HG03457 (cell line): ENCODE data around the gene CA5A.
"Not testable (repeated sequence)": the region's sequence is repeated elsewhere in the genome, so short reads cannot be mapped to it uniquely, and the experiment has no call there.

ENCODE experiments used
- ATAC-seq: cut with Tn5 transposase; IDR thresholded peaks from one replicate; pipeline ENCODE4 v1.9.1; 2021; ENCODE audit warnings: moderate number of reproducible peaks; ENCODE audit not compliant: unreplicated experiment

Gene CA5A

DNA sequence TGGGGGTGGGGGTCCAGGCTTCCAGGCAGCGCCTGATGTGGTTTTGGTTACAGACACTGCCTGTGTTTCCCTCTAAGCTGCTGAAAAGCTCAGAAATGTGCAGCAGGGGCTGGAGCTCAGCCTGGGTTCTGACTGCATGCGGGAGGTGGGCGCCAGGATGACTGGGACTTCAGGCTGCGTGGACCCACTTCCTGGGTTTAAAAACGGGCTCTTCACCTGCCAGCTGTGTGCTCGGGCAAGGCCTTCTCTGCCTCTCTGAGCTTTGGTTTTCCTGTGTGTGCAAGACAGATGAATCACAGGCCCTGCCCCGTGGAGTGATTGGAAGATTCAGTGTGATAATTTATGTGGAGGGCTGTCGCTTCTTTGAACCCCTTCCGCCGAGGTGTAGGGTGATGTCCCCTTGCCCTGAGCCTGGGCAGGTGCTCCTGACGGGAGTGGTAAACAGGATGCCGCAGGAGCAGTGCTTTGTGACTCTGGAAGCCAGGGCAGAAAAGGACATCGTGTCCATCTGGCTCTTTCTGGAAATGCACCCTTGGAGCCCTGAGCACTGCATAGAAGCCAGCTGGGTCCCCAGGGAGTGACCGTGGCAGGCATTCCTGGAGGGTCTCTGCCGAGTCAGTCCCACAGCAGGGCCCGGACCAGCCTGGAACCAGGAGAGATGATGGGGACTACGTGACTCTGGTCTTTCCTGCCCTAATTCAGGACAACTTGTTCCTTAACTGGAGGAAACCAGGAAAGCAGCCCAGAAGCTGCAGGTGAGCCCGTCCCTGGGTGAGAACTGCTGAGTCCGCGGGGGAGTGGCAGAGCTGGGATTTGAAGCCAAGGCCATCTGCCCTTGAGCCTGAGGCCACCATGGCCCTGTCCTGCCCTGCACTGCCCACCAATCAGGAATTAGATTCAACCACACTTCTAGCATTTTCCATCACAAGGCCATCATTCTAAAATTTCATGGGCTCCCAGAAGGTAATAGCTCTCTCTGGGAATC, 38.5 kb downstream of the CA5A start:
- no peak for ATAC-seq

DNA sequence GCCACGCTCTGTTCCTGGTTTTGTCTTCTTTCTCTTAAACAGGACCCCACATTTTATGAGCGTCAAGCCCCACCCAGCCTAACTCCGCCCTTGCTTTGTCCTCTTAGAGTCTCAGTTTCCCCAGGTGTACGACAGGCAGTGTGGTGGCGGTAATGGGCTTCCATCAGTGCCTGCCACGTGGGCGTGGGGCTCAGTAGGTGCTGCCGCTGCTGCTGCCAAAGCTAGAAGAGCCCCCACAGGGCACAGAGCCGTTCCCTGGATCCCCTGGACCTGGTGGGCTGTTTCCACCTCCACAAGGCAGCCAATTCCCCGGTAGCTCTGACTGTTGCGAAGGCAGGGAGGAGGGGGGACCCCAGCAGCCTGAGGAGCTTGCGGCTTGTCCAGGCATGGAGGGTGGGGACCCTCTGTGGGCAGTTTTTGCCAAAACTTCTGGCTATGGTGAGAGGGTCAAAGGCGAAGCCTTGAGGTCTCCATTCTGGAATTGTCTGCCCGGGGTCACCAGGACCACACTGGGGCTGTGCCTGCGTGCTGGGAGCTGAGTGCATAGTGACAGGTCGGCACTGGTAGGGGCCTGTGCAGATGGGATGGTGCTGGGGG, 39.3 kb downstream of the CA5A start:
- not testable (repeated sequence) for ATAC-seq

DNA sequence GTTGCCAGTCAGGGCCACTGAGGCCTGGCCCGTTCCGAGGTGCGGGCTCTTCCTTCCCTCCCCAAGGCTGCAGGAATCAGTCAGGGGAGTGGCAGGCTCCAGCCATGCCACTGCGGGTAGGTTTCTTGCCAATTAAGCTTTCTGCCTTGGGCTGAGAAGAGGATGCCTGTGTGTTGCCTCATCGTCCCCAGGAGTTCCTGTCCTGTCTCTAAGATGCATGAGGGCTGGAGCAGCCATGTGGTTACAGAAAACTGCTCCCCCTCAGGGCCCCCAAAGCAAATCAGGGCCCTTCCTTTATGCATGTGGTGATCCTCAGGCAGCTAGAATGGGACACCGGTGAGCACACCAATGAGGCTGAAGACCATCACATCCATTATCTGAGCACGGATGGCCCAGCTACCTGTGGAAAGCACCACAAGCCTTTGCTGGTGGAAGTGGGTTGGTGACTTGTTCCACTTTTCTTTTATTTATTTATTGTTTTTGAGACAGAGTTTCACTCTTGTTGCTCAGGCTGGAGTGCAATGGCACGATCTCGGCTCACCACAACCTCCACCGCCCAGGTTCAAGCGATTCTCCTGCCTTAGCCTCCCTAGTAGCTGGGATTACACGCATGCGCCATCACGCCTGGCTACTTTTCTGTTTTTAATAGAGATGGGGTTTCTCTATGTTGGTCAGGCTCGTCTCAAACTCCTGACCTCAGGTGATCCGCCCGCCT, 40.0 kb downstream of the CA5A start:
- not testable (repeated sequence) for ATAC-seq

DNA sequence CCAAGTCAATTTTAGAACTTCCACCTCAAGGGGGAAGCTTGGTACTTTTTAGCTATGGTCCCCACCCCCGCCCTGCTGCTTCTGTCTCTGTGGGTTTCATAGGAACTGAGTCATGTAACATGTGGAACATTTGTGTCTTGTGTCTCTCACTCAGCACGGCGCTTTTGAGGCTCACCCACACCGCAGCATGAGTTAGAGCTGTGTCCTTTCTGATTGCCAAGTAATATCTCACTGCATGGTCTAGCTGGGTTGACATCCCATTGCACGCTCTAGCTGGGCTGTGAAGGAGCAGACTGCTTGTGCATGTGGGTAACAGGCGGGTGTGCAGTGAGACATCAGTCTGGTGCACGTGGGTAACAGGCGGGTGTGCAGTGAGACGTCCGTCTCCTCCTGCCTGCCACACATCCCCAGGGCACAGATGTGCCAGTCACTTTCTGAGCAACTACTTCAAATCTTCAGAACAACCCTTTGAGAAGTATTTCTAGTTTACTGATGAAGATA, 40.6 kb downstream of the CA5A start:
- ATAC-seq: peak; percentile 76

DNA sequence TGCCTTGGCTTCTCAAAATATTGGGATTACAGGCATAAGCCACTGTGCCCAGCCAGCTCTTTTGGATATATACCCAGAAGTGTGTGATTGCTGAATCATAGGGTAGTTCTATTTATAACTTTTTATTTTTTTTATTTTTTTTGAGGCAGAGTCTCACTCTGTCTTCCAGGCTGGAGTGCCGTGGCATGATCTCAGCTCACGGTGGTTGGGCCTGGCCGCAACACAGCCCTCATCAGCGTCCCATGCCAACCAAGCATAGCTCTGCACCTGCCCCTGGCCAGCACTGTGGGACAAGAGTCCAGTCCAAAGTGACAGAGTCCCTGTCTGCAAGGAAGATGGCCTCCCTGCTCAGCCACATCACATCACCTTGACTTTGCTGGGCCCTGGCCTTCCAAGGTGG, 42.3 kb downstream of the CA5A start:
- ATAC-seq: not testable (repeated sequence)

DNA sequence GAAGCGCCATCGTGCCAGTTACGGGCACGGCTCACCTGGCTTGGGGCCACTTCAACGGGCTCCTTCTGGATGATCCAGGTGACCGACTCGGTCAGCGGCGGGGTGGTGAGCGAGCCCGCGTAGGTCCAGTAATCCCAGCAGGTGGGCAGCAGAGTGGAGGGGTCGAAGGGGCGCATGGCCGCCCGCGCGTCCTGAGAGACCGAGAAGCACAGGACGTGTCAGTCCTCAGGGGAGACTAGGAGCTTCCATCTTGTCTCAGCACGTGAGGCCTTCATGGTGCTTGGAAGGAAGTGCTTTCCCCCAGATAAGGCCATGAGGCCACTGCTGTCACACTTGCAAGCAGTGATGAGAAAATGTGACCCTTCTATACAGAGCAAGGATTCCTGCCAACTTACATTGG, 44.6 kb downstream of the CA5A start:
- ATAC-seq: no peak

DNA sequence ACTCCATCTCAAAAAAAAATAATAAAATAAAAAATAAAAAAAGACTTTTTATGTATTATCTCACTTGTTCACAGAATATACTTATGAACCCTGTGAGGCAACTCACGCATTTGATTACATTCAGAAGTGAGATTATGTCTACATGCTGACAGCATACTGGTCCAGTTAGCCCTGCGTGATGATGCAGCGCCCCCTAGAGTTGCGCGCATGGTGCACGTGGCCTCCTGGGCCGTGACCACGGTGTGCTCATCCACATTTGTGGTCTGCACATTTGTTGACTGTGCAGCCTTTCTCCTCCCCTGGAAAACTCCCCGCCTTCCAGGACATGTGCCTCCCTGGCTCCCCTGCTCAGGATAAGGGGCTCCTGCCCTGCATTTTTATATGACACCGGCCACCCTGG, 46.6 kb downstream of the CA5A start:
- ATAC-seq: not testable (repeated sequence)

DNA sequence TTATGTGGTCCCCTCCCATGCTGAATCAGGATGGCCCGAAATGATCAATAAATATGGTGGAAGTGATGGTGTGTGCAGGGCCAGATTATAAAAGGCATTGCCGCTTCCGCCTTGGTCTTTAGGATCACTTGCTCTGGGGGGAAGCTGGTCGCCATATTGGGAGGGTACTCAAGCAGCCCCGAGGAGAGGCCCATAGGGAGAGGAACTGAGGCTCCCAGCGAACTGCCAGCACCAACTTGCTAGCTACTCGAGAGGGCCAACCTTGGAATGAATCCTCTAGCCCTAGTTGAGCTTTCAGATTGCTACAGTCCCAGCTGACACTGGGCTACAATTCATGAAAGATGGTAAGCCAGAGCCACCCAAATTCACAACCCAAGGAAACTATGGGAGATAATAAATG, 48.0 kb downstream of the CA5A start:
- ATAC-seq: not testable (repeated sequence)

DNA sequence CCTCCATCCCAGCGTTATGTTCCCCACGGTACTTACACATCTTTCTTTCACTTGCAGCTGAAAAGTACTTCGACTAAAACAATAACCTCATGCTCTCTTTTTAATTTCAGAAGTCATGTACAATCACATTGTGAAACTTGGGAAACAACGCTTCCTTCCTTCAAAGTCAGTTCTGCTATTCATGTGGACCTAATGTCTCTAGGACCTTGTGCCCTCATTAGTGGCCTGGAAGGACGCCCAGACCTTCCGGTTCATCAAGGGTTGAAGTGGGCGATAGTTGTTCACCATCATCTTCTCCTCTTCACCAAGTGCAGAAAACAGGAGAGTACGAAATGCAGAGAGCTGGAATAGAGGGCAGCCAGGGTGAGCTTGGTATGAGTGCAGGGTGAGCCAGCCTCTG, 48.4 kb downstream of the CA5A start:
- not testable (repeated sequence) for ATAC-seq

DNA sequence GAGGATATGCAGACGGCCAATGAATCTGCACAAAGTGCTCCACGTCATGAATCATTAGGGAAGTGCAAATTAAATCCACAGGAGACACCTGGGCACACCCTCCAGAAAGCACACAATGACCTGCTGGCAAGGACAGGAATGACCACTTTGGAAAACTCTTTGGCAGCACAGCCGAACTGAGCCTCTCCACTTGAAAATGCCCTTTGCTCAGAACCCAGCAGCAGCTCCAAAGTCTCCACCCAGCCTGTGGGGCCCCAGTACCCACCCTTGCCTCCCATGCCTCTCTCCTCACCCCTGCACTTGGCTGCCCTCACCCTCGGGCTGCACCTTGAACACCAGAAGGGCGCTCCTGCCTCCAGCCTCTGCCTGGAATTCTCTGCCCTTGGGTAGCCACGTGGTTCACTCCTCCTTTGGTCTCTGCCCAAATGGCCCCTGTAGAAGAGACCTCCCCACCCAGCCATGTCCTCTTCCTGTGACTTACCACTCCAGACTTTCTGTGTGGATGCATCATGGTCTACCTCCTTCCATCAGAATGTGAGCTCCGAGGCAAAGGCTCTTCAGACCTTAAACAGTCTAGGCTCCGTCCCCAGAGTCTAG, 50.9 kb downstream of the CA5A start:
- not testable (repeated sequence) for ATAC-seq

DNA sequence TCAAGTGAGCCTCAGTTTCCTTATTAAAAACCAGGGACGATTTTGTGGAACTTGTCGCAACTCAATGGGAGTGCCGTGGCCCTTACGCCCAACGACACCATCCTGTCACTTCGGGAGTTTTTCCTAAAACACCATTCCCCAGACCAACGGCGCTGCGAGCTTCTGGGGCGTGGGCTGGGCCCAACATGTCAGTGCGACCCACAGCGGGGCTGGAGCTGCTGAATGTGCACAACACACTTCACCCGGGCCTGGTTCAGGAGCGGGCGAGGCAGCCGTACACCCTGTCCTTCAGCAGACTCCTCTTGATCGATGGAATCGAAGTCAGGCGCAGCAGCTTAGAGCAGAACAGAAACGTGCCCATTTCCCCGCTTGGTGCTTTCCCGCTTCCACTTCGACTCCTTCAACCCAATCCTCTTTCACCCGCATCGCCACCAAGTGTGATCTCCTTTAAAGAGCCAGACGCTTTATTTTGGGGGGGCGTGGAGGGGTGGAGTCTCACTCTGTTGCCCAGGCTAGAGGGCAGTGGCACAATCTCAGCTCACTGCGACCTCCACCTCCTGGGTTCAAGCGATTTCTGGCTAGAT, 53.8 kb downstream of the CA5A start:
- no peak for ATAC-seq

DNA sequence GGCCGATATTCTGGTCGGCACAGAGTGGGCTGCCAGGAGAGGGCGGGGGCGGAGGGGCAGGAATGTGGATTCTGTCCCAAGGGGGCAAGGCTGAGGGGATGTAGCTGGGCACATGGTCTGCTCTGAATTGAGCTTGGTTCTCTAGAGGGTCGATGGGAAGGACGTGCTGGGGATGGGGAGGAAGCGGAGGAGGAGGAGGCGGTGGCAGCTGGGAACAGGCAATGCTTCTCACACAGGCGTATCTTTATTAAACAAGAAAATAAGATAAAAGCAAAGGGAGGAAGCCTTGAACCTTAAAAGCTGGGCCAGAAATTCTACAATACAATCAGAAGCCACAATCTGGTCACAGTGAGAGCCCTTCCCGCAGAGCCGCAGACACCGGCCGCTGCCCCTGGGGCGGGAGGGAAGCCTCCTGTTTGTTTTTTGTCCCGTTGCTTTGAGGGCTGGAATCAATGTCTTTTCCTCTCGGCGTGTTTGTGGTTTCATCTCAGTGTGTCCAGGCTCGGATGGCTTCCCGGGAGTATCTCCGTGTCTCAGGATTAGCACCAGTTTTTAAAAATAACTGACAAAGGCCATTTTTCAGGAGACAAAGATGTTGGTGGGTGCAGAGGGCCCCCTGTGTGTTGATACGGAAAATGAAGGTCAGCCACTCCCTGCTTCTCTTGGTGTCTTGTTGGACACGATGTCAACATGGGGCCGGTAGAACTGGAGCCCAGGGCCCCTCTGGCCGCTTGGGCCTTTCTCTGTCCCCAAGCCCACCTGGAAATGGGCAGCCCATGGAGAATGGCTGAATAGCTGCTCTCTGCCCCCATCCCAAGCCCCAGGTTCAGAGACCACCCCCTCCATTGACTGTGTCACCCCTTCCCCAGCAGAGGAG, 54.8 kb downstream of the CA5A start:
- ATAC-seq: no peak

DNA sequence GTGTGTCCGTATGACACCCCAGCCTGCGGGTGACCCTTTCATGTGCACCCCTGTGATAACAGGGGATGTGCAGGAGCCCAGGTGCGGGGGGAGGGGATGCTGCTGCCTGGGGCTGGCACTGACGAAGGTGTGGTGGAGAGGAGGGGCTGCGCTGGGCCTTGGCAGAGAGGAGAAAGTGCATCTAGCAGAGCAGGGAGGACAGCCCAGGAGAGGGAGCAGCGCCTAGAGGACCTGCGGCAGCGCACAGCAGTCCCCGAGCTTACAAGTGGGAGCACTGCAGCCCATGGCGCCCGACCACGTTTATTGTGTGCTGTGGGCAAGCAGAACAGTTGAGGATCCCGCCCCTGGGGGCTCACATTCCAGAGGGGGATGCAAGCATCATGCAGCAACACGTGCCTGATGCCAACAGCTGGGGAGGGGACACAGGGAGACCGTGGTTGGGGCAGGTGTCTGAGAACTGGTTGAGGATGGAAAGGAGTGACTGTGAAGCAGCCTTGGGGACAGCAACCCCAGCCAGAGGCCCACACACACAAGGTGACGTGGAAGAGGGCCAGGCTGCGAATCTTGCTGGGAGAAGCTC, 56.1 kb downstream of the CA5A start:
- no peak for ATAC-seq

DNA sequence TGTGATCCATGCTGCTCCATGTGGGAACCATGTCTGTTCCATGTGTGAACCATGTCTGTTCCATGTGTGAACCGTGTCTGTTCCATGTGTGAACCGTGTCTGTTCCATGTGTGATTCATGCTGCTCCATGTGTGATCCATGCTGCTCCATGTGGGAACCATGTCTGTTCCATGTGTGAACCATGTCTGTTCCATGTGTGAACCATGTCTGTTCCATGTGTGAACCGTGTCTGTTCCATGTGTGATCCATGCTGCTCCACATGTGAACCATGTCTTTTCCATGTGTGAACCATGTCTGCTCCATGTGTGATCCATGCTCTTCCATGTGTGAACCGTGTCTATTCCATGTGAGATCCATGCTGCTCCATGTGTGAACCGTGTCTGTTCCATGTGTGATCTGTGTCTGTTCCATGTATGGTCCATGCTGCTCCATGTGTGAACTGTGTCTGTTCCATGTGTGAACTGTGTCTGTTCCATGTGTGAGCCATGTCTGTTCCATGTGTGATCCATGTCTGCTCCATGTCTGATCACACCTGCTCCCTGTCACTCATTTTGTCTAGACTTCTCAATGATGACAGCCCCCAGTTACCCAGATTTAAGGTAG, 56.8 kb downstream of the CA5A start:
- ATAC-seq: not testable (repeated sequence)

DNA sequence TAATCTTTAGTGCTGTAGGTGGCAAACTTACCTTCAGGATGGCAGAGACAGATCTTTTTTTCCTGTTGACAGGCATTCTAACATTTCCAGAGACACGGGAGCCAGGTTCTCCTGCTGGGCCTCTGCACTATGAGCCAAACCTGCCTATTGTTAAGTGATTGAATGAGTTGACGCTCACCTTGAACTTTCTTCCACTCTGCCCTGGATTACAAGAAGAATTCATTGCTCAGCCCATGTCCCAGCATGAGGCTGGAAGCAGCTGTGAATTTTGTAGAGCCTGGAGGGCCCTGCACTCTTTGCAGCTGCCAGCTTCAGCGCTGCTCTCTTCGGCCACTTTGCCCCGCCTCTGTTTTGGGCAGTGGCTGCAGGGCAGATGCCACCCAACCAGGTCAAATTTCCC, 57.6 kb downstream of the CA5A start:
- ATAC-seq: no peak

DNA sequence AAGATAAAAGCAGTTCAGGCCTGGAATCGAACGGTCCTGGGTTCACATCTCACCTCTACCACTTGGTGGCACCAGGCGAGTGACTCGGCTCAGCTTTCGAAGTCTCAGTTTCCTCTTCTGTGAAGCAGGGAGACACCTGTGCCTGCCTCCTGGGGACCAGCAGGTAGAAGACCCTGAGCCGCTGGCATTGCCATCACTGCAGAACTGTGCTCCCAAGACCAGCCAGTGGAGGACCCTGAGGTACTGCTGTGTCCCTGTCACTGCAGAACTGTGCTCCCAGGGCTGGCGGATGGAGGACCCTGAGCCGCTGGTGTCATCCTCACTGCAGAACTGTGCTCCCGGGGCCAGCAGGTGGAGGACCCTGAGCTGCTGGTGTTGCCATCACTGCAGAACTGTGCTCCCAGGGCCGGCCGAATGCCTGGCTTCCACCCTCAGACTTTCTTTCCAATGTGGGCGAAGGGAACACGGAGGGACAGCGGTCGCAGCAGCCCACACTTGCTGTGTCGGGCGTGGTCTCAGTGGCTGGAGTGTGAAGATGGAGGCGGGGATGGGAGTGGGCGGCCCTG, 58.3 kb downstream of the CA5A start:
- no peak for ATAC-seq

DNA sequence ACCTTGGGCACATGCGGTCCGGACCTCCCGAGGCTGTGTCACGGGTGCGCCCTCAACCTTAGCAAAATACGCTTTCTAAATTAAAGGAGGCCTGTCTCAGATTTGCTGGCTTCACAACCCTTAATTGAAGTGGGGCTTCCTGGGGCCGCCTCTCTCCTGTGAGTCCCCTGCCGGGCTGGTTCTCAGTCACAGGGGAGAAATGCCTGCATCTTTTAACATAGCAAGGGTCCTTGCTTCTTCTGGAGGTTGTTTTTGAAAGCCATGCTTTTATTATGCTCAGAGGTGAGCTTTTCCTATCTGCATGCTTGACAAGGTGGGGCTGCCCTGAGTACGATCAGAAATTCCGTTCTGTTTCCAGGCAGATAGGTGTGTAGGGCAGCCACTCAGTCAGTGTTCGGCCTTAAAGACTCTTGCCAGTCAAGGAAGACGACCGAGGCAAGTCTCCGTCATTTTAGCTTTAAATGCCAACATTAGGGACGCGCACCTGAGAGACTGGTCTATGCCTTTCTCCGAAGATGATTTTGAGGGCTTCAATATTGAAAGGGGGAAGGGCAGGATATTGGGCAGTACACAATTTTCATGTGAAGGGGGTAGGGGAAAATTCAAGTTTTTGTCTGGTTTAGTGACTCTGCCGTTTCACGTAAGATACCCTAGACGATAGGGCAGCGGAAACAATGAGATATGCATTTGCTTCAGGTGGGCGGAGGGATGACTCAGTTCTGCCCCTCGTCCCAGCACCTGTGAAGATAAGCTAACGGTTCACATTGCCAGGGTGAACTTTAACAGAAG, 61.5 kb downstream of the CA5A start:
- no peak for ATAC-seq
